DND-41 (cell line): ENCODE results near the gene SMTNL2.

ENCODE experiments used
- ATAC-seq: fragments of 200-7000 bp; cut with Tn5 transposase; 3 replicates; pipeline ENCODE4 v1.9.1; 2021; ENCODE audit warnings: low read depth; ENCODE audit not compliant: insufficient read depth
- DNase-seq: peaks from one replicate; pipeline ENCODE4 v3.0.0-alpha.2; 2020
- H2AFZ ChIP-seq: 2 replicates; pipeline ENCODE4 v1.6.0; 2012; ENCODE audit warnings: low read depth, low read length
- H3K27ac ChIP-seq: 2 replicates; pipeline ENCODE4 v1.5.1; 2012; ENCODE audit warnings: low read length, inconsistent platforms
- H3K27me3 ChIP-seq: fragments of 200-600 bp; sonication (generic); 2 replicates; pipeline ENCODE4 v1.6.0; 2012; ENCODE audit warnings: low read length, mild to moderate bottlenecking, inconsistent platforms; ENCODE audit not compliant: insufficient read depth, poor library complexity
- H3K36me3 ChIP-seq: 2 replicates; pipeline ENCODE4 v1.5.1; 2012; ENCODE audit warnings: low read length, inconsistent platforms; ENCODE audit not compliant: insufficient read depth
- H3K4me1 ChIP-seq: 2 replicates; pipeline ENCODE4 v1.5.1; 2012; ENCODE audit warnings: mild to moderate bottlenecking, low read length; ENCODE audit not compliant: insufficient read depth
- H3K4me2 ChIP-seq: 2 replicates; pipeline ENCODE4 v1.6.0; 2012; ENCODE audit warnings: mild to moderate bottlenecking, moderate library complexity, low read length, inconsistent platforms; ENCODE audit not compliant: insufficient read depth
- H3K4me3 ChIP-seq, 2 experiments: fragments of 200-600 bp in 1 of 2; shearing (Covaris generic) in 1 of 2; 2 replicates each; pipeline ENCODE4 v1.5.1; 2012 to 2016; ENCODE audit warnings: inconsistent platforms in 2 of 2, low read length in 2 of 2, mild to moderate bottlenecking in 2 of 2, low read depth in 1 of 2, moderate library complexity in 1 of 2
- H3K79me2 ChIP-seq: 2 replicates; pipeline ENCODE4 v1.6.0; 2012; ENCODE audit warnings: low read length, inconsistent platforms; ENCODE audit not compliant: insufficient read depth
- H3K9ac ChIP-seq: 2 replicates; pipeline ENCODE4 v1.6.0; 2012; ENCODE audit warnings: low read depth, mild to moderate bottlenecking, inconsistent platforms, low read length, moderate library complexity
- H3K9me3 ChIP-seq: 2 replicates; pipeline ENCODE4 v1.5.1; 2012; ENCODE audit warnings: low read length, moderate library complexity, mild to moderate bottlenecking, inconsistent platforms; ENCODE audit not compliant: insufficient read depth, severe bottlenecking
- H4K20me1 ChIP-seq: 2 replicates; pipeline ENCODE4 v1.6.0; 2012; ENCODE audit warnings: low read length; ENCODE audit not compliant: insufficient read depth
- CTCF ChIP-seq: IDR thresholded peaks from 2 replicates; pipeline ENCODE4 v1.5.1; 2012; ENCODE audit warnings: borderline replicate concordance, low read length, moderate library complexity, mild to moderate bottlenecking; ENCODE audit not compliant: poor library complexity, severe bottlenecking; ENCODE audit errors: extremely low read depth
- EZH2 ChIP-seq: IDR thresholded peaks from 3 replicates; pipeline ENCODE4 v1.6.1; 2012; ENCODE audit warnings: borderline replicate concordance, low read depth, mild to moderate bottlenecking, moderate library complexity, low read length, inconsistent platforms; ENCODE audit not compliant: severe bottlenecking

Gene SMTNL2

DNA sequence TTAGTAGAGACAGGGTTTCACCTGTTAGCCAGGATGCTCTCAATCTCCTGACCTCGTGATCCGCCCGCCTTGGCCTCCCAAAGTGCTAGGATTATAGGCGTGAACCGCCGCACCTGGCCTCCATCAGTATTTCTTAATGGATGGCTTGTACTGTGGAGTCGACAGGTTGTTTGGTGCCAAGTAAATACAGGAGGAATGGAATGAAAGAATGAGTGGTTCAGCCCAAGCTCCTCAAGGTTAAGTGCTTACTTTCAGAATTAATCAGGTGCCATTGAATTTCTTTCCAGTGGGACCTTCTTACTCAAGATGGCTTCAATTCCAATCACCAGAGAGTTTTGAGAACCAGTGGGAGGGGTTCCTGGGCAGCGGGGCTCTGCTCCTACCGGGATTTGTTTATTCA, 32.1 kb downstream of the SMTNL2 start:
- no peak overlapping the region for H3K9ac ChIP-seq
- no peaks in the 10 kb centered on the region for H3K79me2 ChIP-seq
- DNase-seq, result no peak
- no peak overlapping the region for H3K4me3 ChIP-seq
- H3K4me2 ChIP-seq, result no peak overlapping the region
- H4K20me1 ChIP-seq, result no peaks in the 10 kb centered on the region
- H3K36me3 ChIP-seq, result no peaks in the 10 kb centered on the region
- no peaks in the 10 kb centered on the region for H3K4me1 ChIP-seq
- no peaks in the 10 kb centered on the region for H3K9me3 ChIP-seq
- H3K27me3 ChIP-seq, result peaks cover 3% of the 10 kb centered on the region
- TF ChIP-seq CTCF (no peak), EZH2 (no peak)
- no peak for ATAC-seq
- H2AFZ ChIP-seq, result no peak overlapping the region
- no peak overlapping the region for H3K27ac ChIP-seq

DNA sequence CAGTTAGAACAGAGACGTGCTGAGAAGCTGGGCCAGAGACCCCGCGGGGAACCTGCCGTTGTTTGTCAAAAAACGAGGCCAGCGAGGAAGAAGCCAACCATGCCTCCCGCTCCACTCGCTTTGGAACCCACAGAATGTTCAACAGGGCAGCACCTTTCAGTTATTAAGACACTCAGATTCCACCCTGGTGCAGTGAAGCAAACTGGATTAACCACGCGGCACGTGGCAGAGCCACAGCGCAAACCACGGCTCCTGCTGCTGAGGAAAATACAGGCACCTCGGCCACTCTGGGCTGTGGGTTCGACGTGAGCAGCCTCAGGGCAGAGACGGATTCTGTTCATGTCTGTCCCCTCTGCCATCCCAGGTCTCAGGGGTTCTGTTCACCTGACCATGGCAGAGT, 32.8 kb downstream of the SMTNL2 start:
- no peak overlapping the region for H3K4me2 ChIP-seq
- H3K9me3 ChIP-seq, result peaks cover 3% of the 10 kb centered on the region
- H4K20me1 ChIP-seq, result no peaks in the 10 kb centered on the region
- no peaks in the 10 kb centered on the region for H3K36me3 ChIP-seq
- no peaks in the 10 kb centered on the region for H3K4me1 ChIP-seq
- TF ChIP-seq CTCF (no peak), EZH2 (no peak)
- no peak overlapping the region for H3K4me3 ChIP-seq
- H3K9ac ChIP-seq, result no peak overlapping the region
- ATAC-seq, result no peak
- H2AFZ ChIP-seq, result no peak overlapping the region
- no peak for DNase-seq
- H3K79me2 ChIP-seq, result no peaks in the 10 kb centered on the region
- H3K27me3 ChIP-seq, result peaks cover 3% of the 10 kb centered on the region
- H3K27ac ChIP-seq, result no peak overlapping the region

- H3K9ac ChIP-seq, result no peak overlapping the region
- no peak overlapping the region for H3K4me2 ChIP-seq
- no peak overlapping the region for H2AFZ ChIP-seq
- H3K27me3 ChIP-seq, result peaks cover 3% of the 10 kb centered on the region
- H3K9me3 ChIP-seq, result peaks cover 9% of the 10 kb centered on the region
- H3K27ac ChIP-seq, result no peak overlapping the region
- no peak for DNase-seq
- no peak overlapping the region for H3K4me3 ChIP-seq
- no peaks in the 10 kb centered on the region for H4K20me1 ChIP-seq
- no peaks in the 10 kb centered on the region for H3K36me3 ChIP-seq
- no peak for TF ChIP-seq CTCF
- TF ChIP-seq EZH2, result no peak
- H3K4me1 ChIP-seq, result no peaks in the 10 kb centered on the region
- ATAC-seq, result no peak
- H3K79me2 ChIP-seq, result no peaks in the 10 kb centered on the region
Measured at GRCh38 chr17:4617590-4618351, 33.4 kb downstream of the SMTNL2 start.
